Right renal cortex interstitium (tissue), 3 donors: ENCODE results near the gene JRKL. TPM values are rescaled to one million over a fixed set of nuclear protein-coding genes. Genes with fewer than 3 reads are reported as not detected.

Source experiments
- DNase-seq, 3 donors: peaks; one replicate each; pipeline ENCODE4 v3.0.0-alpha.2; 2013; ENCODE audit warnings: low read depth in 3 of 3, low spot score in 2 of 3
- polyA plus RNA-seq, 3 donors: library from polyadenylated mRNA; unstranded; fragments of 120-200 nt; gene quantifications; one replicate each; pipeline ENCODE4 v1.2.1, GENCODE V29; 2013; ENCODE audit not compliant: insufficient read length in 3 of 3

The JRKL gene
- polyA plus RNA-seq, result 10 to 100 TPM; 24.7 to 27.4 (median 25.1) TPM

GRCh38 chr11:96389720-96390487 is at the start of gene JRKL, which contains the start of gene CCDC82:
Gene JRKL (plus strand): TSS chr11:96390013. CDS start chr11:96390650, 637 bp downstream.
Gene CCDC82 (minus strand): TSS chr11:96389912. CDS start chr11:96384747, 5,165 bp downstream.
- DNase-seq, result peak; percentile 87 to 94 (median 94)

- no peak for DNase-seq
Measured at GRCh38 chr11:96340555-96340885, 49.3 kb upstream of the JRKL start.

GRCh38 chr11:96341211-96342013 is 48.4 kb upstream of the JRKL start:
- no peak for DNase-seq

- DNase-seq, result no peak
Measured at GRCh38 chr11:96342014-96342960, 47.5 kb upstream of the JRKL start.

- peak in 2 of 3 donors; percentile 83 to 87 for DNase-seq
Measured at GRCh38 chr11:96342961-96343711, 46.7 kb upstream of the JRKL start, which contains the start of gene MAML2. Gene MAML2 (minus strand): TSS chr11:96343195. CDS start chr11:96341895, 1,300 bp downstream.

GRCh38 chr11:96356848-96357247 is 33.0 kb upstream of the JRKL start:
- DNase-seq, result no peak

GRCh38 chr11:96357794-96358193 is 32.0 kb upstream of the JRKL start:
- DNase-seq, result no peak

GRCh38 chr11:96358321-96358720 is 31.5 kb upstream of the JRKL start:
- no peak for DNase-seq

GRCh38 chr11:96361778-96362177 is 28.0 kb upstream of the JRKL start:
- DNase-seq, result no peak

- DNase-seq, result no peak
Measured at GRCh38 chr11:96365493-96365892, 24.3 kb upstream of the JRKL start.

- no peak for DNase-seq
Measured at GRCh38 chr11:96366024-96366423, 23.8 kb upstream of the JRKL start.

GRCh38 chr11:96367342-96367741 is 22.5 kb upstream of the JRKL start:
- no peak for DNase-seq

GRCh38 chr11:96373826-96374225 is 16.0 kb upstream of the JRKL start:
- no peak for DNase-seq

- no peak for DNase-seq
Measured at GRCh38 chr11:96376796-96377195, 13.0 kb upstream of the JRKL start.

GRCh38 chr11:96384156-96384555 is 5.7 kb upstream of the JRKL start:
- no peak for DNase-seq

- DNase-seq, result no peak
Measured at GRCh38 chr11:96385187-96385586, 4.6 kb upstream of the JRKL start.

- DNase-seq, result peak; percentile 41 to 67 (median 61)
Measured at GRCh38 chr11:96388891-96389719, 708 bp upstream of the JRKL start.

- DNase-seq, result no peak
Measured at GRCh38 chr11:96390488-96390792, 627 bp downstream of the JRKL start.

GRCh38 chr11:96391698-96392307 is 2.0 kb downstream of the JRKL start:
- no peak for DNase-seq
